HL-60 (cell line): ENCODE measurements around the gene TTN.
A peak's percentile ranks its signal among the peaks of the same experiment; 100 is the strongest.

ENCODE experiments used
- CTCF ChIP-seq: IDR thresholded peaks from one replicate; pipeline ENCODE4 v1.5.1; 2011; ENCODE audit warnings: low read length, control low read depth, inconsistent platforms; ENCODE audit not compliant: insufficient read depth
- SPI1 ChIP-seq: IDR thresholded peaks from 2 replicates; pipeline ENCODE4 v1.6.1; 2012; ENCODE audit warnings: low read depth, mild to moderate bottlenecking, borderline replicate concordance

GRCh38 chr2:178848335-178848734 lies 41.1 kb upstream of the TTN start:
- TF ChIP-seq SPI1 (peak; percentile 63; the same call in 1 of the 2 replicates), CTCF (no peak)
